ENCODE measurements around the gene ISYNA1.

ISYNA1 gene

GRCh38 chr19:18440936-18441803 is 3.2 kb upstream of the ISYNA1 start:
- H3K4me3 Mint-ChIP-seq = no peak overlapping the region
- H3K27ac Mint-ChIP-seq = peak overlapping the region in 1 of 2 donors; percentile 56
- H3K4me1 Mint-ChIP-seq = peaks cover 56% of the 10 kb centered on the region
- peak in 1 of 2 donors; percentile 38 for DNase-seq
- ATAC-seq = peak; percentile 1
- no peaks in the 10 kb centered on the region for H3K27me3 Mint-ChIP-seq
- peaks cover 6 to 9% of the 10 kb centered on the region in 2 donors for H3K9me3 Mint-ChIP-seq

GRCh38 chr19:18440415-18440877 is 2.5 kb upstream of the ISYNA1 start:
- ATAC-seq (peak; percentile 29), DNase-seq (peak in 1 of 2 donors; percentile 45)
- no peaks in the 10 kb centered on the region for H3K27me3 Mint-ChIP-seq
- peaks cover 6 to 9% of the 10 kb centered on the region in 2 donors for H3K9me3 Mint-ChIP-seq
- H3K27ac Mint-ChIP-seq = peak overlapping the region in 1 of 2 donors; percentile 56
- H3K4me1 Mint-ChIP-seq = peaks cover 62% of the 10 kb centered on the region
- no peak overlapping the region for H3K4me3 Mint-ChIP-seq

GRCh38 chr19:18439910-18440237 is 1.9 kb upstream of the ISYNA1 start:
- Mint-ChIP-seq H3K27ac (peak overlapping the region in 1 of 2 donors; percentile 38), H3K9me3 (peaks cover 6 to 9% of the 10 kb centered on the region in 2 donors), H3K4me1 (peaks cover 65% of the 10 kb centered on the region), H3K4me3 (no peak overlapping the region), H3K27me3 (no peaks in the 10 kb centered on the region)
- ATAC-seq = no peak
- DNase-seq = no peak

GRCh38 chr19:18439025-18439909 is 1.3 kb upstream of the ISYNA1 start:
- Mint-ChIP-seq H3K27ac (peak overlapping the region in 1 of 2 donors; percentile 38), H3K4me3 (no peak overlapping the region), H3K4me1 (peaks cover 71% of the 10 kb centered on the region), H3K9me3 (peaks cover 6 to 9% of the 10 kb centered on the region in 2 donors), H3K27me3 (no peaks in the 10 kb centered on the region)
- ATAC-seq (no peak), DNase-seq (peak; percentile 16 to 23)

GRCh38 chr19:18438331-18439024 is 545 bp upstream of the ISYNA1 start:
- DNase-seq (peak; percentile 17 to 24), ATAC-seq (no peak)
- Mint-ChIP-seq H3K27ac (no peak overlapping the region), H3K27me3 (no peaks in the 10 kb centered on the region), H3K4me1 (peaks cover 73% of the 10 kb centered on the region), H3K9me3 (peaks cover 6 to 9% of the 10 kb centered on the region in 2 donors), H3K4me3 (peak overlapping the region in 1 of 2 donors; percentile 57)

- peak; percentile 83 for DNase-seq
Measured at GRCh38 chr19:18436671-18437490, 1.1 kb downstream of the ISYNA1 start.

GRCh38 chr19:18435842-18436670 is 1.9 kb downstream of the ISYNA1 start:
- ATAC-seq (no peak), DNase-seq (peak in 1 of 2 donors; percentile 22)
- peak overlapping the region; percentile 70 to 82 for H3K4me3 Mint-ChIP-seq
- H3K4me1 Mint-ChIP-seq = peaks cover 64% of the 10 kb centered on the region
- no peaks in the 10 kb centered on the region for H3K27me3 Mint-ChIP-seq
- H3K27ac Mint-ChIP-seq = peak overlapping the region in 1 of 2 donors; percentile 78
- H3K9me3 Mint-ChIP-seq = no peaks in the 10 kb centered on the region

More at GRCh38 chr19:18436671-18437490, 1.1 kb downstream of the ISYNA1 start:
- ATAC-seq = peak; percentile 66
- no peaks in the 10 kb centered on the region for H3K27me3 Mint-ChIP-seq
- H3K9me3 Mint-ChIP-seq = no peaks in the 10 kb centered on the region
- peak overlapping the region; percentile 80 to 82 for H3K4me3 Mint-ChIP-seq
- peaks cover 69% of the 10 kb centered on the region for H3K4me1 Mint-ChIP-seq
- peak overlapping the region in 1 of 2 donors; percentile 75 for H3K27ac Mint-ChIP-seq

- Mint-ChIP-seq H3K4me3 (no peak overlapping the region), H3K9me3 (no peaks in the 10 kb centered on the region), H3K4me1 (peaks cover 62% of the 10 kb centered on the region), H3K27me3 (no peaks in the 10 kb centered on the region), H3K27ac (no peak overlapping the region)
- DNase-seq = no peak
- no peak for ATAC-seq
Measured at GRCh38 chr19:18435178-18435841, 2.6 kb downstream of the ISYNA1 start.

GRCh38 chr19:18434411-18435175 is 3.3 kb downstream of the ISYNA1 start:
- Mint-ChIP-seq H3K9me3 (no peaks in the 10 kb centered on the region), H3K27me3 (no peaks in the 10 kb centered on the region), H3K4me3 (peak overlapping the region; percentile 73 to 87), H3K4me1 (peaks cover 66% of the 10 kb centered on the region), H3K27ac (peak overlapping the region in 1 of 2 donors; percentile 85)
- DNase-seq = no peak
- no peak for ATAC-seq

GRCh38 chr19:18433735-18434398 is 4.1 kb downstream of the ISYNA1 start:
- Mint-ChIP-seq H3K27ac (peak overlapping the region in 1 of 2 donors; percentile 85), H3K27me3 (no peaks in the 10 kb centered on the region), H3K9me3 (no peaks in the 10 kb centered on the region), H3K4me1 (peaks cover 66% of the 10 kb centered on the region), H3K4me3 (peak overlapping the region; percentile 73 to 87)
- ATAC-seq = no peak
- DNase-seq = no peak

GRCh38 chr19:18433015-18433691 is 4.8 kb downstream of the ISYNA1 start:
- H3K27ac Mint-ChIP-seq = peak overlapping the region in 1 of 2 donors; percentile 19
- no peaks in the 10 kb centered on the region for H3K9me3 Mint-ChIP-seq
- peak overlapping the region; percentile 29 to 70 for H3K4me3 Mint-ChIP-seq
- ATAC-seq = no peak
- no peaks in the 10 kb centered on the region for H3K27me3 Mint-ChIP-seq
- peaks cover 66% of the 10 kb centered on the region for H3K4me1 Mint-ChIP-seq
- DNase-seq = peak in 1 of 2 donors; percentile 49
